Measurements from ENCODE around the gene ATXN7.

DNA sequence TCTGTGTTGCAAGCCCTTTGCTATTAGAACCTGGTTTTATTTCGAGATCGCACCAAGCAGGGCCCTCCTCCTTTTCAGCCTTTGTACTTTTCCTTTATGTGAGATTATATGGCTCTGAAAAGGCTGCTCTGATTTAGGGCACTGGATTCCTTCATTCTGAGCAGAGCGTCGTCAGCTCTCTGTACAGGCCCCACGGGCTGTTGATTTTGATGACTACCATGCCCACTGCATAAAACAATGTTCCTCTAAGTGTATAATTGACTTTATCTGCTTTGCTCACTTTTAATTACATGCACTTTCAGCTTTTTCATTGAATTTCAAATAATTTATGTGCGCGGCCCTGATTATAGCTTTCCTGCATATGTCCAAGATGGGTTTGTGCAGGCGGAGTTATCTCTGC is 164.0 kb downstream of the ATXN7 start:
- TF ChIP-seq MXI1 (IDR thresholded peaks at IDR 0.05; ENCODE audit: borderline replicate concordance, low read depth, low read length), result no peak
- TF ChIP-seq RCOR1 (IDR thresholded peaks at IDR 0.05; ENCODE audit: insufficient replicate concordance, low read length), result no peak
- TF ChIP-seq POLR2A (IDR thresholded peaks at IDR 0.05; ENCODE audit: low read depth, low read length), result no peak
- no peak for TF ChIP-seq SMC3 (IDR thresholded peaks at IDR 0.05; ENCODE audit: low read depth, low read length)
- TF ChIP-seq, protein P1, sequence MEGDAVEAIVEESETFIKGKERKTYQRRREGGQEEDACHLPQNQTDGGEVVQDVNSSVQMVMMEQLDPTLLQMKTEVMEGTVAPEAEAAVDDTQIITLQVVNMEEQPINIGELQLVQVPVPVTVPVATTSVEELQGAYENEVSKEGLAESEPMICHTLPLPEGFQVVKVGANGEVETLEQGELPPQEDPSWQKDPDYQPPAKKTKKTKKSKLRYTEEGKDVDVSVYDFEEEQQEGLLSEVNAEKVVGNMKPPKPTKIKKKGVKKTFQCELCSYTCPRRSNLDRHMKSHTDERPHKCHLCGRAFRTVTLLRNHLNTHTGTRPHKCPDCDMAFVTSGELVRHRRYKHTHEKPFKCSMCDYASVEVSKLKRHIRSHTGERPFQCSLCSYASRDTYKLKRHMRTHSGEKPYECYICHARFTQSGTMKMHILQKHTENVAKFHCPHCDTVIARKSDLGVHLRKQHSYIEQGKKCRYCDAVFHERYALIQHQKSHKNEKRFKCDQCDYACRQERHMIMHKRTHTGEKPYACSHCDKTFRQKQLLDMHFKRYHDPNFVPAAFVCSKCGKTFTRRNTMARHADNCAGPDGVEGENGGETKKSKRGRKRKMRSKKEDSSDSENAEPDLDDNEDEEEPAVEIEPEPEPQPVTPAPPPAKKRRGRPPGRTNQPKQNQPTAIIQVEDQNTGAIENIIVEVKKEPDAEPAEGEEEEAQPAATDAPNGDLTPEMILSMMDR (conservative IDR thresholded peaks at IDR 0.05; ENCODE audit: low read depth, low read length), result no peak
- no peak for TF ChIP-seq FOS (IDR thresholded peaks at IDR 0.05; ENCODE audit: low read depth, low read length)
- TF ChIP-seq, protein P2, sequence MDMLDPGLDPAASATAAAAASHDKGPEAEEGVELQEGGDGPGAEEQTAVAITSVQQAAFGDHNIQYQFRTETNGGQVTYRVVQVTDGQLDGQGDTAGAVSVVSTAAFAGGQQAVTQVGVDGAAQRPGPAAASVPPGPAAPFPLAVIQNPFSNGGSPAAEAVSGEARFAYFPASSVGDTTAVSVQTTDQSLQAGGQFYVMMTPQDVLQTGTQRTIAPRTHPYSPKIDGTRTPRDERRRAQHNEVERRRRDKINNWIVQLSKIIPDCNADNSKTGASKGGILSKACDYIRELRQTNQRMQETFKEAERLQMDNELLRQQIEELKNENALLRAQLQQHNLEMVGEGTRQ (IDR thresholded peaks at IDR 0.05; ENCODE audit: low read depth, low read length), result no peak
- no peak for TF ChIP-seq RAD21 (IDR thresholded peaks at IDR 0.05; ENCODE audit: low read length)
- TF ChIP-seq, protein P3, sequence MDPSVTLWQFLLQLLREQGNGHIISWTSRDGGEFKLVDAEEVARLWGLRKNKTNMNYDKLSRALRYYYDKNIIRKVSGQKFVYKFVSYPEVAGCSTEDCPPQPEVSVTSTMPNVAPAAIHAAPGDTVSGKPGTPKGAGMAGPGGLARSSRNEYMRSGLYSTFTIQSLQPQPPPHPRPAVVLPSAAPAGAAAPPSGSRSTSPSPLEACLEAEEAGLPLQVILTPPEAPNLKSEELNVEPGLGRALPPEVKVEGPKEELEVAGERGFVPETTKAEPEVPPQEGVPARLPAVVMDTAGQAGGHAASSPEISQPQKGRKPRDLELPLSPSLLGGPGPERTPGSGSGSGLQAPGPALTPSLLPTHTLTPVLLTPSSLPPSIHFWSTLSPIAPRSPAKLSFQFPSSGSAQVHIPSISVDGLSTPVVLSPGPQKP (IDR thresholded peaks at IDR 0.05; ENCODE audit: borderline replicate concordance, low read depth, low read length), result no peak
- TF ChIP-seq BHLHE40 (IDR thresholded peaks at IDR 0.05; ENCODE audit: low read depth, low read length), result no peak
- TF ChIP-seq MAZ (IDR thresholded peaks at IDR 0.05; ENCODE audit: borderline replicate concordance, low read depth, low read length), result no peak
